Activated T-helper 1 cell treated with anti-CD3 and anti-CD28 coated beads, Interleukin-2, amount 50 U/mL, for 16 hours (primary cell): Measurements from ENCODE around the gene DNER.

Experiments used
- DNase-seq, 2 donors: peaks; one replicate each; pipeline ENCODE4 v3.0.0-alpha.2; 2020; ENCODE audit warnings: low read depth in 1 of 2, low spot score in 1 of 2

The DNER gene

DNA sequence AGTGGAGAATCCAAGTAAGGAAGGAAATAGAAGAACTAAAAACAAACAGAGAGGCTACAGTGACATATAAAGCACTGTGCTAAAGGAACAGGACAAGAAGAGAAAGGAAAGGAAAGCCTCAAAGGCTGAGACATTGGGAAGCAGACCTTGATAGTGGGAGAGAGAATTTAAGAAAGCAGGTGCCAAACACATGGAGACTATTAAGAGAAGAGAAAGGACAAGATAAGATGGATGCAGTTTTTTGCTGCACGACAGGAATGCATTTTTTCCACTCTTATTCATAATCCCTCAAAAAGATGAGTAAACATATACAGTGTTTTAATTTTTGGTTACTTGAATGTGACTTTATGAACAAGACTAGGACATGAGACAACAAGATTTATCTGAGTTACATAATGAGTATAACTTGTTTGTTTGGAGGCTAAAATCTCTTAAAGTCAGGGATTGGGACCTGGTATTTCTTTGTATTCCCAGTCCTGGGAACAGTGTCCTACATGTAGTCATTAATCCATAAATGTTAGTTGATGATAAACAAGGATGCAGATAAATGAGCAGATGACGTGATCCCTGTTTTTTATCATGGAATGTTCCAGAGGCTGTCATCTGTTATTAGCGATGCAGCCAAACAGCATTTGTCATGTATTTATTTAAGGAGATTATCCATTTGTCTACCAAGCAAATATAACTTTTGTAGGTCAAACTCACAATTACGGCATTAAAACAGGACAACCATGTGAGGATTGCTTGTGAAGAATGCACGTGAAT lies 141.7 kb downstream of the DNER start:
- no peak for DNase-seq

DNA sequence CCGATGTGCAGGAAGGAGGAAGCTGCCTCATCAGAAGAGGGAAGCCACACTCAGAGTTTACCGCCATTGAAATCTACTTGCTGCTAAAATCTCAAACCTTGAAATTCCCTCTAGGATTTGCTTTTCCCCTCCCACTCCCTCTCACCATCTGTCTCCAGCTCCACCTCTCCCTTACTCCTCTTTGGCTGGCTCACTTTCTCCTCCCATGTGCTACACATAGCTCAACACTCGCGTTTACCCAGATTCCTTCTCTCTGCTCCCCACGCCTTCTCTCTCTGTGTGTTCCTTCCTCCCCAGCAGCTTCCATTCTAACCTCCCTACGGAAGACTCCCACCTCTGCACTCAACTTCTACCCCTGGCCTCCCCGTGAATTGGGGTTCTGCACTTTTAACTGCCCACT lies 143.1 kb downstream of the DNER start:
- no peak for DNase-seq

DNA sequence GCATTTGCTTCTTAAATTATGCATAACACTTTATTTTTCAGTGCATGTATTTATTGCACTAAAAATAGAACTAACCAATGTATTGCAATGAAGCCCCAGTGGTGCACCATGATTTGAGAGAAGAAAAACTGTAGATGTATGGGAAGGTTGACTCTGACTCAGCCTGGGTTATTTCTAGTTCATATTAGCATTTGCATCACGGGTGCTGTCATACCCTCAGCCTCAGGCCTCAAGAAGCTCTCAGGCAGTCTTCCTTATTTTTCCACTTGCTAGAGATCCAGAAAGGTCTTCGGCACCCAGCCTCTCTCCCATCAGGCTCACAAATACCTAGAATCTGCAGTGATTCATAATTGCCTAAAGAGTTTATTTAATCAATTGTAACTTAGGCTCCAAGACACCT lies 148.0 kb downstream of the DNER start:
- DNase-seq: no peak

DNA sequence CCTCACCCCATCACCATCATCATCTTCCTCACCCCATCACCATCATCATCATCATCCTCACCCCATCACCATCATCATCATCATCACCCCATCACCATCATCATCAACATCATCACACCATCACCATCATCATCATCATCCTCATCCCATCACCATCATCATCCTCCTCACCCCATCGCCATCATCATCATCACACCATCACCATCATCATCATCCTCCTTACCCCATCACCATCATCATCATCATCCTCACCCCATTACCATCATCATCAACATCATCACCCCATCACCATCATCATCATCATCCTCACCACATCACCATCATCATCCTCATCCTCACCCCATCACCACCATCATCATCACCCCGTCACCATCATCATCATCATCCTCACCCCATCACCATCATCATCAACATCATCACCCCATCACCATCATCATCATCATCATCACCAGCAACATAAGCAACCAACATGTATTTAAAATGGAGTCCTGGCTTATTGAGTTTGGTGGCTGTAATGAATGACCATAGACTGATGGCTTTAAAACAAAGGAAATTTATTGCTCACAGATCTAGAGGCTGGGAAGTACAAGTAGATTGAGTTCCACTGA lies 150.0 kb downstream of the DNER start:
- DNase-seq: no peak

DNA sequence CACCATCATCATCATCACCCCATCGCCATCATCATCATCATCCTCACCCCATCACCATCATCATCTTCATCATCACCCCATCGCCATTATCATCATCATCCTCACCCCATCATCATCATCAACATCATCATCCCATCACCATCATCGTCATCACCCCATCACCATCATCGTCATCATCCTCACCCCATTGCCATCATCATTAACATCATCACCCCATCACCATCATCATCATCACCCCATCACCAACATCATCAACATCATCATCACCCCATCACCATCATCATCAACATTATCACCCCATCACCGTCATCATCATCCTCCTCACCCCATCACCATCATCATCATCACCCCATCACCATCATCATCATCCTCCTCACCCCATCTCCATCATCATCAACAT lies 151.0 kb downstream of the DNER start:
- DNase-seq: no peak

DNA sequence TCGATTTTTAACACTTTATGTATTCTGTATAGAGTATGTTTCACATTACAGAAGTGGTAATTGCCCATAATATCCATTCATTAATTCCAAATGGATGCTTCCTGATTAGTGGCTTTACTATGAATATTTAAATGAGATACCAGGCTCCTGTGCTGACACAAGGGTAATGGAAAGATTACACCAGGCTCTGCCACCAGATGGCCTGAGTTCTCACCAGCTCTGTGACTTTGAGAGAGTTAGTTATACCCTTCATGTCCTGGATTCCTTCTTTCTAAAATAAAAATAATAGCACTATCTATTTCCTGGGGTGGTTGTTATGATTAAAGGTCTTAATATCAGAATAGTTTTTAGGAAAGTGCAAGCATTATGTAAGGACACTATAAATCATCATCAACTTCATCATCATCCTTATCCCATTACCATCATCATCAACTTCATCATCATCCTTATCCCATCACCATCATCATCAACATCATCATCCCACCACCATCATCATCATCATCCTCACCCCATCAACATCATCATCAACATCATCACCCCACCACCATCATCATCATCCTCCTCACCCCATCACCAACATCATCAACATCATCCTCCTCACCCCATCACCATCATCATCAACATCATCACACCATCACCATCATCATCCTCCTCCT lies 151.8 kb downstream of the DNER start:
- DNase-seq: no peak

DNA sequence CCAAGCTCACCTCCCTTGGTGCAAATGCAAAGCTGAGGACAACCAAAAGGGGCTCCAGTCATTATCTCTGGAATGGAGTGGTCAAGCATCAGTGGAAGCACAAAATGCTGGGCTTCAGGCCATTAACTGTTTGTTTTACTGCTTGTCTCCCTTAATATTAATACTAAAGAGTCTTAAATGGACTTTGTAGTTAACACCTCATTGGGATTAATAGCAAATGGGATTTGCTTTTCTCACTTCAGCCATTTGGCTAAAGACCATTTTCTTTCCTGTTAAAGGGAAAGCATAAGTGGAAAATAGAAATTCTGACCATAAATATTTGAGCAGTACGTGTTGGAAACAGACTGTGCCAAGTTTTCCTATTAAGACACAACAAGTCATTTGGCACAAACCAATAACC lies 154.4 kb downstream of the DNER start:
- DNase-seq: no peak

DNA sequence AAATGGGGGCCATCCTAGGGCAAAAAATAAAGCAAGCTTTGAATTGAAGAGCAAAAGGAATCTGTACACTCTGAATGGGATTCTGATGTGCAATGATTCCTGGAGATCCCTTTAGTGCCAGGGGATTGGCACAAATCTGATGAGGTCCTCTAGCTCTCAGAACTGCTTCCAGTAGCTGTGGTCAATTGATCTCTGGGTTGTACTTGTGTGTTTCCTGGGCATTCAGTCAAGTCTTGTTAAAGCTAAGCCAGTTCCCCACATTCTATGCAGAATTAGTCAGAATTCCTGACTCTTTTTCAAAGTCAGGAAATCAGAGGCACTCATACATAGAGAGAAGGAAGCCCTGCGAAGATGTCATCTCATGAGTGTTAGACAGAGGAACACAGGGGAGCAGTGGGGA lies 161.3 kb downstream of the DNER start:
- no peak for DNase-seq

DNA sequence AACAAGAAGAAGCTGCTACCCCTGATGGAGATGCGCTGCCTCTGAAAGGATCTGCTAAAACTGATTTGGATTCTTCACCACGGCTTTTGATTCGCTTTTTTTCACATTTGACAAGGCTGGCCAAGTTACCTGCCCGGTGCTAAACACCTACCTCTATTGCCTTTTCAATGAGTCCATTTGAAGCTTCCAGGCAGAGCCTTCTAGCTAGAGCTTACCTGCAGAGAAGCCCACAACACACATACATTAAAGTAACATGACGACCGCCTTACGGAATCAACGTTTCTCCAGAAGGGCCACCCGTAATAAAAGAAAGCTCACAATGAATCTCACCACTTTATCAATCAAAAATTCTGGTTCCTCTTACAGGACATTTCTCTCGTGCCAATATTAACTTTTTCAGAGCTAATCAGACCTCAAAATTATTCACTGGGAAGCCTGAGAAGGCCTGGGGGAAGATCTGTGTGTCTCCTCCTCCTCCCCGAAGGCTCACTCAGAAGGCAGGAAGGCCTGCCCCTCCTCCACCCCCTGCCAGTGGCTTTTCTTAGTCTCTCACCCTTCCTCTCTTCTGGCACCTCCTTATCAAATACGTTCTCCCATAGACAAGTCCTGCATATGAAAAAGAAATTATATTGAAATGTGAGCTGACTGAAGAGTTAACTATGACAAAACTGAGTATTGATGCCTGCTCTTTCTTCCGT lies 171.0 kb downstream of the DNER start:
- no peak for DNase-seq

DNA sequence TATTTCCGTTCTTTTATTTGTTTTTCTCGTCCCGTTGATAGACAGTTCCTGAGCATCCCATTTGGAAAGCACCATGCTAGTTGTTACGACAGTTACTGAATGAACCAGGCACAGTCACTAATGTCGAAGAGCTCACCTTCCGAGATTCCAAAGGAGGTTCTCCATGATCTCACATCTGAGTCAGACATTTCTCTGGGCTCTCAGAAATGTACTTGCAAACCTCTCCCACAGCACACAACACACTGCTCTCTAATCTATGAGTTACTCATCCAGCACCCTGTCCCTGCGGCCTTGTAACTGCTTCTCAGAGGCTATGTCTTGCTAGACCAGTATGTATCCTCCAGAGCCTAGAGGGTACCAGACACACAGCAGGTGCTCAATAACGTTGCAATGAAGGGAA lies 174.7 kb downstream of the DNER start:
- no peak for DNase-seq

DNA sequence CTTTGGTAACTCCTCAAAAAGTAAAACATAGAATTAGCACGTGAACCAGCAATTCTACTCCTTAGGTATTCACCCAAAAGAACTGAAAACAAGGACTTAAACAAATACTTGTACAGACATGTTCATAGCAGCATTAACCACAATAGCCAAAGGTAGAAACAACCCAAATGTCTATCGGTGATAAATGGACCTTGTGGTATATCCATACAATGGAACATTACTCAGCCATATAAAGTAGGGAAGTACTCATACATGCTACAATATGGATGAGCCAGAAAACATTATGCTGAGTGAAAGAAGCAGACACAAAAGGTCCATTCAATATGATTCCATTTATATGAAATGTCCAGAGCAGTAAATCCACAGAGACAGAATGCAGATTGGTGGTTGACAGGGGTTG lies 182.8 kb downstream of the DNER start:
- DNase-seq: no peak

DNA sequence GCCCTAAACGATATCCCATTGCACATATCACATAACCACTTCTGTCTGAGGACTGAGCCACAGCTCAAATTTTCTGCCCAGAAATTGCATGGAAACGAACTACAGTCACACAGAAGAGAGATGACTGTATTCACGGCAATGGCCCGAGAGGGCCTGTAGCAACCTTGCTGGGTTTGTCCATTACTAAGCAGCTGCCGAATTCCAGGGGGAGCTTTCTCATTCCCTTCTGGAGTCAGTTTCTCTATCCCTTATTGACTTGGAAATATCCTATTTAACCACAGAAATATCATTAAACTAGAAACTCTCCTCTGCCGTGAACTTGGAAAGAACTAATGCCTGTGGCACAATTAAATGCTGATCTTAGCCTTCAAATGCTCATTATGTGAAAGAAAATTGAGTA lies 183.9 kb downstream of the DNER start:
- no peak for DNase-seq

DNA sequence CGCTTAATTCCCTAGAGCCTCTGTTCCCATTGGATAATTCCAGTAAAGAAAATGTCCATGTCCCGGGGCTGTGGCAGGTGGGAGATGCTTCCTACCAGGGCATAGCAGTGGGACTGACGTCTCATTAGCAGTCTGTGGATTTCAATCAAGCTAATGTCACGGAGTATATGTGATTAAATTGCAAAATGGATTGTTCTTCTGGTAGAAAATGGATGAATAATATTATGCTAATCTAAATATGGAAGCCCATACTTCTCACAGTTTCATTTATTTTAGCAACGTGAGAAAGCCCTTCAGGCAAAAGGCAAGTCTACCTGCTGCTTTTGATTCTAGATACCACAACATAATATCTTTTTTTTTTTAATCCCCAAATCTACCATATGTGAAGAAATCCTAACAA lies 185.5 kb downstream of the DNER start:
- DNase-seq: no peak

DNA sequence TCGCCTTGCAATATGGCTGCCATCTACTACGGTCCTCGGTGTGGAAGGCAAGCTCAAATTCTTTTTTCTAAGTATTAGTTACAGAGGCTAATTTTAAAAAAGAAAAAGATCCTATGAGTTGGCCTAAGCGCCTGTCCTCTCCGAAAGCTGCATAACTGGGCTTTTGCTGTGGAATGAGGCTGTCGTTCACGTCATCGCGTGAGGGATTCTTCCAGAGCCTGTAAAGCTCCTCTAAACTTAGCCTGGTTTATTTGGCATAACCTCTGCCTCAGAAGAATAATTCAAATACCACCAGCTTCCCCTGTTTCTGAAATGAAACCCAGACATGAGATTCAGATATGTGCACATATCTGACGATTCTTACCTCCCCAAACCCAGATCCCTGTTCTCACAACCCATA lies 187.4 kb downstream of the DNER start:
- DNase-seq: no peak

DNA sequence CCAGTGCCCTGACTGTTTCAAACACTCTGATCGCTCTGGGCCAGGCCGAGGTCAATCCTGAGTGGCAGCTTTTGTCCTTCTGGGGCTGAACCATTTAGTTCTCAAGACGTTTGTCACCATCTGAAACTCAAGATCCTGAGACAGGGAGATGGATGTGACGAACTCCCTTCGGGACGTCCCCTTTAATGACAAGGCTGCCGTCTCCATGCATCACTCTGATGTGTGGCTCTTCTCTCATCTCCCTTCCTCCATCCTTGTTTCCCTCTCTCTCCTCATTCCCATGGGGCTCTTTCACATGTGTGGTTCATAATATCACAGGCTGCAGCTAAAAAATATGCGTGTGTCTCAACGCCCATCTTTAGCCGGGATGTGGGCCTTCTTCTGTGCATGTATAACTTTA lies 189.6 kb downstream of the DNER start:
- DNase-seq: no peak

DNA sequence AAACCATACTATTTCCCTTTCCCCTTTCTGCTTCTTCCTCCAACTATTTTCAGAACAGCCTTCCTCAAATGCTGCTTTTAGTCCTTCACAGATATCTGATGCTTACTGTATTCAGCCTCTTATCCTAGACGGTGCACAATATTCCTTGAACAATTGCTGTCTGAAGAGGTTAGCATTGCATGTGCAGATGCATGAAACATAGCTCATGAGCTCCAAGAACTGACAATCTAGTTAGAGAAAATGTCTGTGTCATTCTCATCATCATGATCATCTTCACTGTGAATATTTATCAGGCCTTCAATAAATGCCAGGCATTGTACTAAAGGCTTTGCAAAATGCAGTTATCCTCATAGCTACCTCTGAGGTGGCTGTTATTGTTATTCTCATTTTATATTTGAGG lies 190.7 kb downstream of the DNER start:
- no peak for DNase-seq

DNA sequence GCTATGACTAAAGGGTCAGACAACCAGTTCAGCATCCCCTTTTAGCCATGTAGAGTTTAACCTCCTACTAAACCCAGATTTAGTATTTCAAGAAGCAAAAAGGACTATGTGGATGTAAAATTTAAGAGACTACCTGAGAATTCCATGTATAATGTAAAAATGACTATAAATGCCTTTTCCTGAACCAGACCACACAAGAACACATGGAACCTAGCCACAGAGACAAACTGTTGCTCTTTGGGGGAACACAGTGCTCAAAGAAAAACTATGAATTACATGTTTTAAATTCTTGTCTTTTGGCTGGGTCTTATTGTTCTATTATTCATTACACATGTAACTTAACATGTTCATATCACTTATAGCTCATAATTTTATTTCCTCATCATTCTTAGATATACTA lies 192.8 kb downstream of the DNER start:
- DNase-seq: no peak

DNA sequence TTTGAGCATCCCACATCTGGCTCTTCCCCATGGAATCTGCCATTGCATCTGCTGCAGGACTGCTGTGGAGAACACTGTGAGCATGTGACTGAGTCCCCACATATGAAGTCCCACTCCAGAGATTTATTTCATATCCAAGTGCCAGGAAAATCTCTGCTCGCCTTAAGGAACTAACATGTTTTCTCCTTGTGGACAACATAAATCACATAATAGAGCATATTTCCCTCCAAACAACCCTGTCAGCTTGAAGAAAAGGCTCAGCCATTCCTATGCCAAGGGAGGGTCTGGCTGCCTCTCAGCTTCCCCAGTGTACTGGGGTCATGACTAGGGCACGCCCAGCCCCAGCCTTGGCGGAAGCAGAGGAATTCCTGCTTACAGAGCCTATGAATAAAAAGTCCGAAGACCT lies 193.7 kb downstream of the DNER start:
- DNase-seq: no peak

DNA sequence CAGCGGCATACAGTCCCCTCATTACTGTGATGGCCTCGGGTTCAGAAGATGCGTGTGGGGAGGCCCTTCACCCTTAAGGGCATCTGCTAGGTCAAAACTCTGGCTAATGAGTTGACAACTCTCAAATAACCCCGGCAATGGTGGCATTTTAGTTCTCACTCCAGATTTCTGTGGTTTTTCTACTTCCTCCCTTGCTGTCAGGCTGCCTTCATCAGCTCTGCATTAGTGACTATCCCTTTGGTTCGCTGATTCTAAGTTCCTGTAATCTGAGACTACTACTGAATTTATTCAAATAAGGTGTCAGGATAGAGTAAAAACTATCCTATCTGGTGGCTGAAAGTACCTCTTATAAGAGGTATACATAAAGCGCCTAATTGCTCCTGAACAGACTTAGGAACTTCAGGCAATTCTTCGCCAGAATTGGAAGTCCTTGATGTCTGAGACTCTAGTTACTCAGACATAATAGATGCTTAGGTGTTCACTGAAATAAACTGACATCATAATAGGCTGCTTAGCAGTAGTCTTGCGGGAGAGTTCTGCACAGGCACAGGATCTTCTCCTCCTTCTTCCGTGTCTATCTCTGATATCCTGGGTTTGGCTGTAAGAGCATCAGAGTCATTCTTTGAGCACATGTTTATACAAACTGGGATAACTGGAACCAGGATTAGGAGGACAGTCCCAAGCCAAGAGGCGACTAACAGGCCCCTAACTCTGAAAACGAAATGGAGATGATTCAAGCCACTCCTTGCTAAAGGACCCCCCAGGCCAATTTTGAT lies 194.5 kb downstream of the DNER start:
- no peak for DNase-seq

DNA sequence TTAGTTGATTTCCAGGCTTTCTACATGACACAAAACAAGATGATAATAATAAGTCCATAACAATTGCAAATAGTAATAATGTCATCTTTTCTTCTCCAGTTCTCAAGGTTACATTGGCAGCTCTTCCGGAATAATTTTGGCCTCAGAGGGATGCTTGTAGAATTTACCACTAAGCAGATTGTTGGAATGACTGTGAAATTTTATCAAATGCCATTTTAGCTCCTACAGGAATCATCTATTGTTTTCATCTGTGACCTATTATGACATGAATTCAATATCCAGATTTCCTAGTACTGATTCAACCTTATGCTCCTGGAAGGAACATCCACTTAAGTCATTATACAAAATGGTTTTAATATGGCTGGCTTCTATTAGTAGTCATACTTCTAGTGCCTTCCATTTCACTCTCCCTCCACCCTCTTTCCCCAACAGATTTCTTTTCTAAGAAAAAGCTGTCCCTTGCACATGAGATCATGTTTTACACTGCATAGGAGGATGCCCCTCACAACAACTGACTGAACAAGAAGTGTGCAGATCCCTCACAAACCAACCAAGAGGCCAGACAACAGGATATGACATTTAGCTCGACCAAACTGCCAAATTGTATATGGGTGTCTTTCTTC lies 200.0 kb downstream of the DNER start:
- DNase-seq: no peak

DNA sequence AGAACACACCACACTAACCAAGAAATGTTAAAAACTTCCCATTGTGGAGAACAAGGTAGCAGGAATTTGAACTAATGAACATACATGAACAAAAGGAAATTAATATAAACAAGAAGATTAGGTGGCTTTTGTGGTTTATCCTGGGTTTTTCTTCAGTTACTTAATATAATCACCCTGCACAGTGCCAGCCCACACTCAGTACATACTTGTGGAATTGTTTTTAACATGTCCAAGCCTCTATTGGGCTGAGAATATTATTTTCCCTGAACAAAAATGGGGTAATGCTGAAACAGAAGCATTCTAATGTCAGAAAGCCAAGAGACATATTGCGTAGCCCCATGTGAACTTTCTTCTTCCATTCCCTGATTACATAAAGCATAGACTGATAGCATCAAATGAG lies 202.8 kb downstream of the DNER start:
- DNase-seq: no peak
